Stimulated activated CD4-positive, alpha-beta T cell treated with anti-CD3 and anti-CD28 coated beads, Interleukin-15, amount 100 ng/mL, for 48 hours (primary cell): ENCODE data around the gene AHNAK.
"Not testable (repeated sequence)": the region's sequence is repeated elsewhere in the genome, so short reads cannot be mapped to it uniquely, and the experiment has no call there.

Source experiments
- DNase-seq, 2 donors: peaks; one replicate each; pipeline ENCODE4 v3.0.0-alpha.2; 2020; ENCODE audit warnings: low read depth in 2 of 2

AHNAK gene

DNA sequence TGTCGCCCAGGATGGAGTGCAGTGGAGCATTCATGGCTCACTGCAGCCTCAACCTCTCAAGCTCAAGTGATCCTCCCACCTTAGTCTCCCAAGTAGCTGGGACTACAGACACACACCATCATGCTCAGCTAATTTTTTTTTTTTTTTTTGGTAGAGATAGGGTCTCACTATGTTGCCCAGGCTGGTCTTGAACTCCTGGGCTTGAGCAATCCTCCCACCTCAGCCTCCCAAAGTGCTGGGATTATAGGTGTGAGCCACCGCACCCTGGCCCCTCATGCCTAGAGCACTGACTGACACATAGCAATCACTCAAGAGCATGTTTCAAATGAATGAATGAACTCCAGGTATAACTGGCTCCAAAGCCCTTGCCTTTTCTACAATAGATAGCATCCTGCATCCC lies 3.9 kb upstream of the AHNAK start:
- DNase-seq, result not testable (repeated sequence)

DNA sequence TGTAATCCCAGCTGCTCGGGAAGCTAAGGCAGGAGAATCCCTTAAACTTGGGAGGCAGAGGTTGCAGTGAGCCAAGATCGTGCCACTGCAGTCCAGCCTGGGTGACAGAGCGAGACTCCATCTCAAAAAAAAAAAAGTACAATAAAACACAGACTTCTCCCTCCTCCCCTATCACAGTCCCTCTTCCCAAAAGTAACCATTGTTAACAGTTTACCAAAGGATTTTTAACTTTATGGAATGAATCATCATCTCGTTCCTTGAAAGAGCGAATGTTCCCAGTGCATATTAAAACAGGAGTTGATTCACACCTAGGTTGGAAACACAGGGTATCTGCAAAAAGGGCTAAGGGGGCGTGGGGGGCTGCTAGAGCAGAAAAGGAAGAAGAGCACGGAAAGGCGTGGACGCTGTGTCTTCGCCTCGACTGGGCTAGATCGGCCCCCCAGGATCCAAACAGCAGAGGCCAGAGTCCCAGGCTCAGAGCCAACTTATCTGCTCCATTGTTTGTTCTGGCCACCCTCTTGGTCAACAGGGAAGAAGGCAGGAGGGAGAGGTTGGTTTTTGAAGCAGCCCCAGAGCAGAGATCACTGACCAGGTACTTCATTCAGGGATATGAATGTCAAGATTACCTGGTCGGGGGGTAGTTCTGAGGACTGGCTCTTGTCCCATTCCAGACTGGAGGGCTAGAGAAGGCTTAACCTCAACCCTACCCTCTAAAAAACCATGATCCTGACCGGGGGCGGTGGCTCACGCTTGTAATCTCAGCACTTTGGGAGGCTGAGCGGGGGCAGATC lies 2.1 kb upstream of the AHNAK start:
- no peak for DNase-seq

DNA sequence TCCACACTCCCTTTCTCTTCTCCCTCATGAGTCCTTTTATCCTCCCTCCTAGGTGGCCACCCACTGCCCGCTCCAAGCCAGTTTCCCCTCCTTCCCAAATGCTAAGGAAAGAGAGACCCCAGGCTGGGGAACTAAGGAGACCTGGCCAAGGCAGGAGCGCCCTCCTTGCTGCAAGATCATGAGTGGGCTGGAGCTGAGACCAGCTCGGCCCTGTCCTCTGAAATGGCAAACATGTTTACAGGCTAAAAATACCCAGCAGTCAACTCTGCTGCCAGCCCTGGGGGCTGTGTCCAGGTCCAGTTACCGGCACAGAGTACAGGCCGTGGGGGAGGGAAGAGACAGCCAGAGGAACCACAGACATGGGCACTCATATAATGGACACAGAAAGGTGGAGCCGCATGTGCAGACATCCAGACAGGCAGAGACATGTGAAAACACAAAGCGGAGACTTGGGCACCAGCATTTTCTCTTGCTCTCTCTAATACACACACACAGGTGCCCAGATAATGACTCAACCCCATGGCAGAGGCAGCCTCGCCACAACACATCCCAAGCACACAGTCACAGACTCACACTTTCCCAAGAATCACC lies 1.2 kb upstream of the AHNAK start:
- no peak for DNase-seq

DNA sequence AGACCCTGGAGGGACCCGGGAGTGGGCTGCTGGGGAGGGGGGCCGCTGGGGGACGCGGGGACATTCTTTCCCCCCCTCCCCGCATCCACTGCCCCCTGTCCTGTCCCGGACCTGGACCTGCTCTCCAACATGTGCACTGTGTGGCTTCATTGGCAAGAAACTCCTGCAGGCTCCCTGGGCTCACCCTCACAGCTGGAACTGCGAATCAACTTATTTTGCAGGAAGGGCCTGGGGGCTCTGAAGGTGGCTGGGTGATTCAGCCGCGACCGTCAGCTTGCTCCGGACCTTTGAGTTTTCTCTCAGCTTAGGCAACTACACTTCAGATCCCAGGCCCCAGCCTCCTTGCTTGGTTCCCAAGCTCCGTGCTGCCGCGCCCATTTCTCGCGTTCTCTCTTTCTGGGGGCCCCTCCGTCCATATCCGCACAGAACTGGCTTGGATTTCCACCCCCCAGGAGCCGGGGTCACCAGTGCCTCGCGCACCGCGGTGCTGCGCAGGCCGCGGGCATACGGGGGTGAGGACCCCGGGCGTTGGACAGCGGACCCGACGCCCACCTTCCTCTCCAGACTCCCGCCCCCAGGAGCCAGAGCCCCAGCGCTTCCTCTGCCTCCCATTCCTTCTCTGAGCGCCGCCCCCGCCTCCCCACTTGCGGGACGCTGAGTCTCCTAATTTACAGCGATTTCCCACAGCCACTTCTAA lies 471 bp upstream of the AHNAK start:
- DNase-seq, result no peak

DNA sequence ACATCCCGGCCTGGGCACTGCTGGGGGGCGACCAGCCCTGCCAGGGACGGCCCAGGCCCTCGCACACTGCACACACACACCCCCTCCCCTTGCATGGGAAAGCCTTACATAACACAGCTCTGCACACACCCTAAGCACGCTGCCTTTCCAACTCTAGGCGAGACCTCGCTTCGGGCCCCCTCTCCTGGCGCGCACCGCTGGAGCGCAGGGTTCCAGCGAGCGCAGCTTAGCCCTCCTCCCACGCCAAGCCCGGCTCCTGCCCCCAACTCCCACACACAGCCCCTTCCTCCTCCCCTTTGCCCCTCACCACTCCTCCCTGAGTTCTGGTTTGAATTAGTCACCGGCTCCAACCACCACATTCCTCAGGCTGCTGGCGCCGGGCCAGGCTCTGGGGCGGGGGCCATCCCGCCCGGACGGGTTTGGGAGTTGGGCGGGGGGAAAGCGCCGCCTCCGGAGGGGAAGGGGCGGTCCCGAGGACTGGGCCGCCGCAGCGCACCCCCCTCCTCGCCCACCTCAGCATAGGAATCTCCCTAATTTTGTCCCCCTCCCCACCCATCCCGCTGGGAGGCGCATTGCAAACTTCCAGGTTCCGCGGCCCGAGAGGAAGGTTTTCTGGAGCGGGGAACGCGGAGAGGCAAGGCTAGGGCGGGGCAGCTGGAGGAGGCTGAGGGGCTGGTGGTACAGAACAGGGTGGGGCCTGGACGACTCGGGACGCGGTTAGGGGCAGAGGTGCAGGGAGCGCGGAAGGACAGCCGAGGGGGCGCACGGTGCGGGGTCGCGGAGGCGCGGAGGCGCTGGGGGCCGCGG lies 966 bp downstream of the AHNAK start:
- DNase-seq, result no peak

DNA sequence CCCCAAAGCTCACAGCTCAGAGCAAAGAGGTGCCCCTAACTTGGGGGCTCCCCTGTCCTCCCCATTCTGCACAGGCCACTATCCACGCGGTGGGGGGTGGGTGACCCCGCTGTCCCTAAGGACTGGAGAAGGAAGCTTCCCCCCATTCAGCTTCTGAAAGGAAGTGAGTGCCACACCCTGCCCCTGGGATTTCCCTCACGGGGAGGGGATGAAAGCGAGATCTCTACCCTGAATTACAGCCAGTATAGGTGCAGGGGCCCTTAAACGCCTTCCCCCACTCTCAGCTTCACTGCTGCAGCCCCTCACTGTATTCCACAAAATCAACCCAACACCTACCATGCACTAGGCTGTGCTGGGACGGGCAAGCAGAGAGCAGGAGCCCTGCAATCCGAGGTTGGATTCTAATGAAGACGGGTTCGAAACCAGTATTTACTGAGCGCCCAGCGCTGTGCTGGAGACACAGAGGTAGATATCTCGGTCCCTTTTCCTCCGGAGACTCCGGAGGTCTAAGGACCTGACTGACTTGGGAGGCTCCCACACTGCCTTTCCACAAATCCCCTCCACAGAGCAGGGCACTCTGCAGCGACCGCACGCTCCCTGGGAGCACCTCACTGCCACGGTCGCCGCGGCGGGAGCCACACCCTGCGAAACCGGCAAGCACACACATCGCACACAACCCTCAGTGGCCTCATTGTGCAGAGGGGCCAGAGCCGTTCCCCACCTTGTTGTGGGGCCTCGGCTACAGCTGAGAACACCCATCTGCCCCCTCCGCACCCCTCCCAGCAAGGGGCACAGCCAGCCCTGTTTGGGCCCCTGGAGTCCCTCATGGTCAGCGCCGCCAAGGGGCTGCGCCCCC lies 1.8 kb downstream of the AHNAK start:
- no peak for DNase-seq

DNA sequence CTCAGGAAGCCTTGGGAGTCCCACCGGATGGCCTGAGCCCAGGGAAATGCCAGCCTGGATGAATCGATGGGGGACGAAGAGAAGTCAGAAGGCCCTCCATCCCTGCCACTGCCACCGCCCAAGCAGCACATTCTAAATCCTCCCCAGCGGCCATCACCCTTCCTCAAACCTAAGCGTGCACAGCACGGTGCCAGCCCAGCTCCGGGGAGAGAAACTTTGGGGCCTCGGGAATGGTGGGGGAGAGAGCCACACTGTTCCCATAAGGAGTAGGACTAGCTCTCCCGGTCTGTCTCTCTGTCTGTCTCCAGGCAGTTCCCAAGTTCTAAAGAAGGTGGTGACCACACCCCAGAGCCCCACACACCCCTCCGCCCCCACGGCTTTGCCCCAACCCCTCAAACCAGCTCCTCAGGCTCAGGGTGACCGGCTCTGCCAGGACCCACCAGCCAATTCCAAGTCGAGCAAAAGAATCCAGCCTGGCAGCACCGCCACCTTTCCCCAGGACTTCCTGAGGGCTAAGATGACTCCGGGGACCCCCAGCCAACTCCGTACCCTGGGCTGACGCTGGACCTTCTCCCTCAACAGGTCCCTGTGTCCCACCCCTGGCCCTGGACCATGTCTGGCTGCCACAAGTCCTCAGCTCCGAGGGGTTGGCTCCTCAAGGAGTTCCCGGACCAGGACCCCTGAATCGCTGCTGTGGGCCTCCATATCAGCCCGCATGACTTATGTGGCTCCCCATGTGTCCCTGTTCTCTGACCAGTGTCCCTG lies 2.7 kb downstream of the AHNAK start:
- DNase-seq, result no peak

DNA sequence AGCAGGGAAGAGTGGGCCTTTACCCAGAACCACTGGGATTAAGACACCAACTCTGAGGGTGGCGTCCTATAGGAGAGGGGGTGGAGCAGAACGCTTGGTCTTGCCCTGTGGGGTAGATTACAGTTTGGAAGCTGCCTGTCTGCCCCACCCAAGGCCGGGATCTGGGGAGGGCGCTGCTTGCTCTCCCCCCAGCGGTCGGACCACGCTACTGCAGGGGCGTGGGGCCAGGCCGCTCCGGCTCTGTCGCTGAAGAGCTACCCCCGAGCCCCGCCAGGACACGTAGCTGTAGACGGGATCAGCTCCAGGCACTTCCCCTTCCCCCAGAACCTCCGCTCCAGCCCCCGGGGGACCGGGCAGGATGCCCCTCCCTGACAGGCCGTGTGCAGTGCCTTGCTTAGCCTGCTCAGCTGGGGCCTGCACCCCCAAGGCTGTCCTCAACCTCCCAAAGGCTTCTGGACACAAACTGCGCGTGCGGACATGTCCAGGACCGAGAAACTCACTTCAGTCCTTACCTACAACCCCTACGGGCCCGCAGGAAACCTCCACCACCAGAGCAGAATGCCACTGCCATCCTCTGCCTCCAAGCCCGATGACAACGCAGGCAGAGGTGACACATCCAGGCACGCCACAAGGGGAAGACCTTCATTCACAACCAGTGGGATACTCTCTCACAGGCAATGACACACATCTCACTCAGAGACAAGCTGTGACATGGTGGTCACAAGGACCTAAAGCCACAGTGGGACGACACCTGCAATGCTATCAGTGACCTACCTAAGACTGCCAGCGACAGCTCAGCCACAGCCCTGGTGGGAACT lies 3.6 kb downstream of the AHNAK start:
- peak in 1 of 2 donors; percentile 65 for DNase-seq

DNA sequence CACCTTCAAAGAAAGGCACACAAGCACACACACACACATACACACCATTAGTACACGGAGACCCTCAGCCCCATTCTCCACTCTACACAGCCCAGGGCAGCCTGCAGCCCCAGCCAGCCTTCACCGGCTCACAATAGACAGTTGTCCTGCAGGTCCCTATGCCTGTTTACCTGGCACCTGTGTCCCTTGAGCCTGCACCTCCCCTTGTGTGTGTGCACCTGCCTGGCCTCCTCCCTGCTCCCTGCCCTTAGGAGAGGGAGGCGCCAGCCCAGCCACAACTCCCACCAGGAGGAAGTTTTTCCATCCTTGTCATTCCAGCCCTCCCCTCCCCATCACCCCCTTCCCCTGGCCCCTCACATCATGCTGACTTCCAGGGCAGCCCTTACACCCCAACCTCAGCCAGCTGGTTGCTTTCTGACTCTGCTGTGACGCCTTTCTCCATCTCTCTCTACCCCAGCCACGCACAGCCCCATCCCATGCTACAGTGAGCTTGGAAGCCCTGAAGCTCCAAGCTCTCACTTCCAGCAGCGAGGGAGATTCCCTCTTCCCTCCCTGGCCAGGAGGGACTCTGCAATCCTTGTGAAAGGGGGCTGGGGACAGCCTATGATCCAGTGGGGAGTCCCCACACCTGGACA lies 4.4 kb downstream of the AHNAK start:
- no peak for DNase-seq

DNA sequence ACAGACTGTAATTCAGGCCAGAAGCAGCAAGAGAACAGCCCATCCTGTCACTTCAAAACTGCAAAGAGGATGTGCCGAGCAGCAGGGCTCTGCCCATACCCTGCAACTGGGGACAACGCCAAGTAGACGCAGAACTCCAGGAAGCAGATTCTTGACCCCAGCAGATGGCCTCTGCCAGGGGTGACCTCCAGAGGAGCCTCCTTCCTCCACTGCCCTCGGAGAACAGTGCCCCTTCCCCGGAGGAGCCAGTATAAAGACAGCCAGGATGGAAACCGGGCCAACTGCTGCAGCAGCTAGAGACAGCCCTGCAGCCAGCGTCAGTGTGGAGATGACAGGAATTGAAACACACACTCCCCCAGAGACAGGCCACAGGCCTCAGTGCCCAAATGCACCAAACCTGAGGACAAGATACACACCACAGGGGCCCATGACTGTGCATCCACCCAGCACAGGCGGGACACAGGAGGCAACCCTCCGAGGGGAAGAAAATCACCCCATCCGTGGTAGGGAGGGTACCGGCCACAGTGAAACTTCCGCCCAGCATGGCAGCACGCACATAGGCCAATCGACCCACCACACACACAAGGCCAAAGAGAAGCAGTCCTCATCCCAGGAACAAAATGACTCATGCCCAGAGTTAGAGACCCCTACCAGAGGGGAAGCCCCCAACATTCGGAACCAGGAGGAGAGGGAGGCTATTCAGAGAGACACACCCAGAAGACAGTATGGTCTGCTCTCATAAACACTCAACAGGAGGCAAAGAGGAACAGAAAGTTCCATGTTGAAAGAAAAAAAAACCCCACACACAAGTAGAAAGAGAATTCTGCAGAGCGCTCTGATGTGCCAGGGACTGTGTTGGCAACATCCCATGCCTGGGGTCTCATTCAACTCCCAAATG lies 5.6 kb downstream of the AHNAK start:
- no peak for DNase-seq

DNA sequence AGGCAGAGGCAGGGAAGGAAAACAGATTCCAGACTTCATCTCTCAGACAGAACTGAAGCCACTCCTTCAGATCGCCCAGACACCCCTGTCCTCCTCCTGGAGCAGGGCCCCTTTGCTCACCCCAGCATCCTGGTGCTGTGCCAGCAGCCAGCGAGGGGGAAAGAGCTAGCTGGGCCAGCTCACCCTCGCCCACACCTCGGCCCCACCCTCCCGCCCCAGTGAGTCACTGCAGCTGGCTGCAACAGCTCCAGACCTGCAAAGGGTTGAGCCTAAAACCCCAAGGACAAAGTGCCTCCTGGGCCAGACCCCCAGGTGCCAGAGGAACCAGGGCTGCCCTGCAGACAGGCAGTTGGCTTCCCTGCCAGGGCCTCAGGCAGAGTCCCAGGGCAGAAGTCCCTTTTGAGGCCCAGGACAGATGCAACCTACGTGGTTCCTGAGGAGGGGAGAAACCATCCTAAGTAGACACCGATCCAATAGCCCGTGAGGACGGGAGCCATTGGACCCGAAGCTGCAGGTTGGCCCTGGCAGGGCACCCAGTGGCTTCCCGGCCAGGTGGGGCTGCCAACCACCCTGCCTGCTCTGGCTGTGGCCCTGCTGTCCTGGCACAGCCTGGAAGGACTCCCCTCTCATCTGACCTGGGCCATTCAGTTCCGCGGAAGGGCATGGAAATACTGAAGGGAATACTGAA lies 7.2 kb downstream of the AHNAK start:
- DNase-seq, result no peak

DNA sequence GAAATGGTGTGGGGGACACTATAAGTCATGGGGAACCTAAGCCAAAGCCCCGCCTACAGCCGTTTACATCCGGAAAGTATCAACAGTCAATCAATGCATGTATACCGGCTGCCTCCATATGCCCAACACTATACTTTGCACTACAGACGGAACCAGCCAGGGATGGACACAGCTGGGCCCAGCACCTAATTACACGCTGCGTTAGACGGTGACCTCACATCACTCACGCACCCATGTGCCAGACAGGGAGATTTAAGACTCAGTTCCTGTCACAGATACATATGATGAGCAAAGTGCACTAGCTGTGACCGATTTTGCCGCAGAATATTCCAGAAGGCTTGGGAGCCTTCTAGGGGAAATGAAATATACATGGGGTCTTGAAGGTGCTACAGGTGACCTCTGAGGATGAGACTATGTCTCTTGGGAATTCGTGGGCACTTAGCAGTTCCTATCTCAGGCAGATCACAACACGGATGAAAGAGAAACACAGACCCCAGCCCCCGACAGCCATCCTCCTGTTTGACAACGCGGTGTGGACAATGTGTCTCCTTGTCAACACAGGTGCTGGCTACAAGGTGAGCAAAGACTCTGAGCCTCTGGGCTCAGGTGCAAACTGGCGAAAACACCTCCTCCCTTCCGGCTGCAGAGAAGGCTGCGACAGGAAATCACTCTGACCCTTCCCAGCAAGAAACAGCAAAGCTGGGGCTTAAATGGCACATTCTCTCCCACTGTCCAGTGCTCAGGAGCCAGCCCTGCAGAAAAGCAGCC lies 8.0 kb downstream of the AHNAK start:
- no peak for DNase-seq

DNA sequence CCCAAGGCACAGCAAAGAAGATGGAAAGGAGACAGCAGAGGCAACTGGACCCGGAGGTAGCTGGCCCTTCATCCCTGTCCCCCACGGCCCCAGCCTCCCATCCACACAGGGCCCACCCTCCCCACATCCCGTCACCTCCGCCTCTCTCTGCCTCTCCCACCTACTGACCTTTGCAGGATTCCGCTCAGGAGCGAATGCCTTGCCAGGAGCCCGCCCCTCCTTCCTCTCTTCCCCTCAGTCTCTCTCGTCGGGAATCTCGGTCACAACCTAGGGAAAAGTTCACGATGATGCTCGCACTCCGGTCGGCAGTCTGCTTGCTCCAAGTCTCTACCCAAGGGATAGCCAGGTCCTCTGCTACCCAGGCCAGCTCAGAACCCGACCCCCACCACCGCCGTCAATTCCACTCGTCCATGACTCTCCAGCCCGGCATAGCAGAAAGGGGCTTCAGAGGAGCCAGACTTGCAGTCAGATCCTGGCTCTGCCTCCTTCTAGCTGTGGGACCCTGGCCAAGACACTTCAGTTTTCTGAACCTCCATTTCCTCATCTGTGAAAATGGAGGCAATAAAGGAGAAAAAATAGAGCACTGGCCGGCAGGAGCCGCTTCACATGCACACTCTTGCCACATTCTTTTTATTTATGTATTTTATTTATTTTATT lies 10.2 kb downstream of the AHNAK start:
- no peak for DNase-seq

DNA sequence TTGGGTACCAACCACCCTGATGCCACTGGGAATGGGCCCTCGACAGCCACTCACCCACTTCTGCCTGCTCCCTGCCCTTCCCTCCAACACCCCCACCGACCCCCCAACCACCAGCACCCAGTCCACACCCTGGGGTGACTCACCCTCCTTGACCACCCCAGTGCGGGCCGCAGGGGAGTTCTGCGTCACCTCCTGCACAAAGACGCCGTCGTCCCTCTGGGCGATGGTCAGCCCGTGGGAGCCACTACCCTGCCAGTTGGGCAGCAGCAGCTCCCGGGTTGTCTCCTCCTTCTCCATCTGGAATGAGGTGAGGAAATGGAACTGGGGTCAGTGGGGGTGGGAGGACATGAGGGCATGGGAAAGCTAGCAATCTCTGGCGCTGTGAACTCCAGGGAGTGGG lies 10.8 kb downstream of the AHNAK start:
- DNase-seq, result no peak

DNA sequence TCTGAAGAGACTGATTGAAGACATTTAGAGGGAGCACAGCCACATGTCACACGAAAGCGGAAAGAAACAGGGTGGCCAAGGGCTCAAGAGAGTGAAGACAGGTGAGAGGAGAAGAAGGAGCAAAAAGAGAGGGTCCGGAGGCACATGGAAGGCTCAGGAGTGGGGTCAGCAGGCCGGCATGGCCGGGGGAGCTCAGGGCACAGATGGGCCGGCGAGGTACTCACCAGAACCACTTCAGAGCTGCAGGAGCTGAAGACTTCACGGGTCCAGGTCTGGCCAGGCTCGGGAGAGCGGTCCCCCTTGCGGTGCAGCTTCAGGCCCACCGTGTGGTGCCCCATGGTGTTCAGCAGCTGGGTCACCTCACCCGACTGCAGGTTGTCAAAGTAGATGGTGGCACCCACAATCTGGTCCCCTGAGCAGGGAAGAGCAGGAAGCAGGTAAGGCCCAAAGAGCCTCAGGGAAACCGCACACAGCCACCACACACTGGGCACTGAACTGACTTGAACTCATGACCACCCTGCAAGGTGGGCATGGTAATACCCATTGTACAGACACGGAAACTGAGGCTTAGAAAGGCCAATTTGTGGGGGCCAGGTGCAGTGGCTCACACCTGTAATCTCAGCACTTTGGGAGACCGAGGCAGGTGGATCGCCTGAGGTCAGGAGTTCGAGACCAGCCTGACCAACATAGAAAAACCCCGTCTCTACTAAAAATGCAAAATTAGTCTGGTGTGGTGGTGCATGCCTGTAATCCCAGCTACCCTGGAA lies 11.6 kb downstream of the AHNAK start:
- no peak for DNase-seq
